Endothelial cell of umbilical vein (primary cell): ENCODE measurements around the gene RADIL. TPM values are rescaled to one million over a fixed set of nuclear protein-coding genes. Genes with fewer than 3 reads are reported as not detected.
"Not testable (repeated sequence)": the region's sequence is repeated elsewhere in the genome, so short reads cannot be mapped to it uniquely, and the experiment has no call there.

Experiments used
- BruUV-seq: library from RNA; stranded (reverse); fragments of 400-500 nt; replicated peaks from 2 replicates; lab custom pipeline; 2021; lab: Mats Ljungman, UMichigan
- CTCF ChIA-PET: fragments of 300-600, 350-600 bp; sonication (Branson Sonifier 250); formaldehyde crosslinking; loops from one replicate; lab custom pipeline; 2021; ENCODE audit warnings: antibody characterized with exemption, inconsistent platforms; lab: Charles Lee
- POLR2A ChIA-PET: fragments of 300-600, 350-600 bp; sonication (Branson Sonifier 250); formaldehyde crosslinking; loops from one replicate; lab custom pipeline; 2021; ENCODE audit warnings: antibody characterized with exemption, inconsistent platforms; lab: Charles Lee
- DNase-seq: peaks from one replicate; pipeline ENCODE4 v3.0.0-alpha.2; 2011; ENCODE audit warnings: low read depth, low spot score
- FAIRE-seq: peaks from 2 replicates; lab custom pipeline; 2011; peaks lifted over from hg19 to GRCh38; lab: Jason Lieb, UNC
- H2AFZ ChIP-seq: 2 replicates; pipeline ENCODE4 v1.6.0; 2012; ENCODE audit warnings: low read depth, low read length, control low read depth, inconsistent platforms
- H3K27ac ChIP-seq: 2 replicates; pipeline ENCODE4 v1.5.1; 2011; ENCODE audit warnings: low read depth, mild to moderate bottlenecking, control low read depth, low read length, moderate library complexity; ENCODE audit not compliant: insufficient read depth
- H3K27me3 ChIP-seq, 2 experiments: 2 replicates each; pipeline versions ENCODE4 v1.6.0 to v1.6.1; 2011; ENCODE audit warnings: low read length in 2 of 2, mixed read lengths in 1 of 2; ENCODE audit not compliant: control insufficient read depth in 2 of 2, insufficient read depth in 2 of 2
- H3K36me3 ChIP-seq, 2 experiments: 2 replicates in 1 of 2; 3 replicates in 1 of 2; pipeline ENCODE4 v1.5.1; 2011; ENCODE audit warnings: low read length in 2 of 2, mild to moderate bottlenecking in 1 of 2, moderate library complexity in 1 of 2; ENCODE audit not compliant: control insufficient read depth in 2 of 2, insufficient read depth in 2 of 2; ENCODE audit errors: extremely low read depth in 1 of 2
- H3K4me1 ChIP-seq: 3 replicates; pipeline ENCODE4 v1.5.1; 2011; ENCODE audit warnings: mild to moderate bottlenecking, low read length; ENCODE audit not compliant: control insufficient read depth, insufficient read depth; ENCODE audit errors: extremely low read depth
- H3K4me2 ChIP-seq: 2 replicates; pipeline ENCODE4 v1.6.1; 2011; ENCODE audit warnings: low read length, control low read depth, mixed read lengths; ENCODE audit not compliant: insufficient read depth
- H3K4me3 ChIP-seq, 3 experiments: fragments of 200-600 bp in 1 of 3; sonication (generic), shearing (Covaris generic) in 1 of 3; replicated peaks in 1 of 3; 2 replicates each; pipeline ENCODE4 v1.5.1; 2011 to 2016; ENCODE audit warnings: control low read depth in 3 of 3, low read length in 3 of 3, mild to moderate bottlenecking in 2 of 3, inconsistent platforms in 1 of 3, low read depth in 1 of 3, moderate library complexity in 1 of 3; ENCODE audit not compliant: insufficient read depth in 1 of 3
- H3K79me2 ChIP-seq: 2 replicates; pipeline ENCODE4 v1.6.0; 2012; ENCODE audit warnings: low read length, inconsistent platforms; ENCODE audit not compliant: control insufficient read depth, insufficient read depth
- H3K9ac ChIP-seq: replicated peaks from 2 replicates; pipeline ENCODE3; 2011; ENCODE audit warnings: low read length, control low read depth; ENCODE audit not compliant: insufficient read depth; ENCODE audit errors: extremely low read depth
- H3K9me1 ChIP-seq: replicated peaks from 3 replicates; pipeline ENCODE4 v1.6.0; 2011; ENCODE audit warnings: mild to moderate bottlenecking, low read length; ENCODE audit not compliant: control insufficient read depth, insufficient read depth; ENCODE audit errors: extremely low read depth
- H3K9me3 ChIP-seq: replicated peaks from 2 replicates; pipeline ENCODE4 v1.5.1; 2012; ENCODE audit warnings: low read length, inconsistent platforms; ENCODE audit not compliant: control insufficient read depth, insufficient read depth
- H4K20me1 ChIP-seq: replicated peaks from 2 replicates; pipeline ENCODE3; 2011; ENCODE audit warnings: mild to moderate bottlenecking, low read length; ENCODE audit not compliant: control insufficient read depth, insufficient read depth; ENCODE audit errors: extremely low read depth
- EZH2 ChIP-seq: IDR thresholded peaks from 2 replicates; pipeline ENCODE4 v1.6.1; 2012; ENCODE audit warnings: borderline replicate concordance, low read depth, mild to moderate bottlenecking, moderate library complexity, low read length, inconsistent platforms; ENCODE audit not compliant: severe bottlenecking
- FOS ChIP-seq: IDR thresholded peaks from 2 replicates; pipeline ENCODE4 v1.6.1; 2011; ENCODE audit warnings: mild to moderate bottlenecking, low read length, moderate library complexity, borderline replicate concordance; ENCODE audit not compliant: insufficient read depth
- GATA2 ChIP-seq: IDR thresholded peaks from 2 replicates; pipeline ENCODE4 v1.7.0; 2011; ENCODE audit warnings: low read depth, mild to moderate bottlenecking, moderate library complexity, mixed read lengths, low read length; ENCODE audit not compliant: insufficient read length, insufficient read depth
- MYC ChIP-seq: IDR thresholded peaks from one replicate; pipeline ENCODE4 v1.6.1; 2011; ENCODE audit warnings: mild to moderate bottlenecking, low read depth, low read length
- POLR2A ChIP-seq: IDR thresholded peaks from 2 replicates; pipeline ENCODE4 v1.6.1; 2012; ENCODE audit warnings: low read depth, mild to moderate bottlenecking, control low read depth, low read length
- POLR2AphosphoS5 ChIP-seq: IDR thresholded peaks from 2 replicates; pipeline ENCODE4 v1.6.1; 2012; ENCODE audit warnings: low read depth, mild to moderate bottlenecking, control low read depth, low read length, moderate library complexity; ENCODE audit not compliant: insufficient read depth
- dilution Hi-C: fragments of 300-500 bp; cut with MboI; formaldehyde crosslinking; loops from one replicate; pipeline ENCODE4 v1.15.0; 2019; ENCODE audit warnings: low sequenced_read_pairs; ENCODE audit not compliant: extremely low pct_ligation_motif_present
- intact Hi-C: fragments of 100-400 bp; cut with micrococcal nuclease; formaldehyde crosslinking; loops from one replicate; pipeline ENCODE4 v1.10.0; 2022
- polyA plus RNA-seq, 4 experiments: library from polyadenylated mRNA; depleted of rRNA in 3 of 4; stranded (reverse) in 3 of 4; unstranded in 1 of 4; fragments of >200 nt; gene quantifications; 2 replicates each; pipeline versions ENCODE4 v1.2.1 to v1.2.3, GENCODE V29; 2011 to 2012; ENCODE audit warnings: missing spikeins in 1 of 4
- total RNA-seq: library from RNA; stranded (reverse); gene quantifications from 2 replicates; pipeline ENCODE4 v1.2.3, GENCODE V29; 2021
- TF ChIP-seq, protein P1 (sequence below): IDR thresholded peaks from 2 replicates; pipeline ENCODE4 v1.6.1; 2011; ENCODE audit not compliant: insufficient read depth, insufficient read length

The RADIL gene
- total and polyA plus RNA-seq, 2 donors (not counting 3 experiments of a cell fraction or from before 2014, with no cell fraction given), result 1.2 to 2.5 TPM

DNA sequence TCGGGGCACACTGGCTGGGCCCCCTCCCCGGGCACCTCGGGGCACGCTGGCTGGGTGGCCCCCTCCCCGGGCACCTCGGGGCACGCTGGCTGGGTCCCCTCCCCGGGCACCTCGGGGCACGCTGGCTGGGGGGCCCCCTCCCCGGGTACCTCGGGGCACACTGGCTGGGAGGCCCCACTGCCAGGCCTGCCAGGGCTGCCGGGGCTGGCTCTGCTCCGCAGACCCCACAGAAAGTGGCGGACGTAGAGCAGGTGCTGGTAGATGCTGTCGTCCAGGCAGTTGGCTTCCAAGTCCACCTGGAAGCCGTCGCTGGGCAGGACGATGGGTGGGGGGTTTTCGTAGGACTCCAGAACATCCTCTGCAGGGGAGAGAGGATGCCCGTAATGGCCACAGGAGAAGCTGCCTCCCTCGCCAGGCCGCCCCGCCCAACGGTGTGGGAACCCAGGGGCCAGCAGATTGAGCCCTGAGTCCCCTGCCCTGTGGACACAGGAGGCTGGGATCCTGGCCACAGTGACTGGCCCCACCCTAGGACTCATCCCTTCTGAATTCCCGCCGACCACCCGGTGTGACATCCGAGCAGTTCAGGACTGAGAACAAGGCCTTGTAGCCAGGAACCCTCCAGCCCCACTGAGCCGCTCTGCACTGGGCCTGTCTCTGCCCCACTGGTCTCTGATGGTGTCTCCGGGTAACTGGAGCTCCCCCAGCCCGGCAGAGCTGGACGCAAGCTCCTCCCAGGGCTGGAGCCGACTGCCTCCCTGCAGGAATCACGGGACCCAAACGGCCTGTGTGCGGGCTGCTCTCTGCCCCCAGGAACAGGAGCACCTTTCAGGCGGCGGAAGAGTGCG lies 79.9 kb downstream of the RADIL start:
- dilution Hi-C loops (no loop called here), intact Hi-C loops (no loop called here)
- no TSS peak for BruUV-seq
- Histone ChIP-seq H3K4me2 (no peak overlapping the region), H3K4me1 (no peaks in the 10 kb centered on the region), H3K27ac (no peak overlapping the region), H3K9ac (no peak overlapping the region), H2AFZ (no peak overlapping the region), H3K9me1 (no peaks in the 10 kb centered on the region), H3K36me3 (no peaks in the 10 kb centered on the region), H3K79me2 (no peaks in the 10 kb centered on the region), H3K27me3 (no peaks in the 10 kb centered on the region), H3K4me3 (no peak overlapping the region), H4K20me1 (no peaks in the 10 kb centered on the region), H3K9me3 (no peaks in the 10 kb centered on the region)
- TF ChIP-seq GATA2 (no peak), POLR2A (no peak), POLR2AphosphoS5 (no peak), EZH2 (no peak), FOS (no peak), MYC (no peak)
- TF ChIP-seq, protein P1, sequence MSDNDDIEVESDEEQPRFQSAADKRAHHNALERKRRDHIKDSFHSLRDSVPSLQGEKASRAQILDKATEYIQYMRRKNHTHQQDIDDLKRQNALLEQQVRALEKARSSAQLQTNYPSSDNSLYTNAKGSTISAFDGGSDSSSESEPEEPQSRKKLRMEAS, result no peak
- POLR2A ChIA-PET, result no interaction called here
- CTCF ChIA-PET, result no interaction called here
- FAIRE-seq (no peak), DNase-seq (no peak)

DNA sequence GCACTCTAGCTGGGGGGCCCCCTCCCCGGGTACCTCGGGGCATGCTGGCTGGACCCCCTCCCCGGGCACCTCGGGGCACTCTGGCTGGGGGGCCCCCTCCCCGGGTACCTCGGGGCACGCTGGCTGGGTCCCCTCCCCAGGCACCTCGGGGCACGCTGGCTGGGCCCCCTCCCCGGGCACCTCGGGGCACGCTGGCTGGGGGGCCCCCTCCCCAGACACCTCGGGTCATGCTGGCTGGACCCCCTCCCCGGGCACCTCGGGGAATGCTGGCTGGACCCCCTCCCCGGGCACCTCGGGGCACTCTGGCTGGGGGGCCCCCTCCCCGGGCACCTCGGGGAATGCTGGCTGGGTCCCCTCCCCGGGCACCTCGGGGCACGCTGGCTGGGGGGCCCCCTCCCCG lies 80.9 kb downstream of the RADIL start:
- POLR2A ChIA-PET, BruUV-seq, H2AFZ ChIP-seq, H3K9me1 ChIP-seq, FAIRE-seq, DNase-seq, H3K27me3 ChIP-seq, H3K9me3 ChIP-seq, CTCF ChIA-PET, H3K4me3 ChIP-seq, H3K4me2 ChIP-seq, H3K4me1 ChIP-seq, H3K36me3 ChIP-seq, H3K27ac ChIP-seq, intact Hi-C loops, H3K79me2 ChIP-seq, dilution Hi-C loops, H3K9ac ChIP-seq, H4K20me1 ChIP-seq: not testable (repeated sequence)
